SK-N-SH treated with all-trans-retinoic acid at 6 μM for 48 hours (cell line): ENCODE results near the gene AGBL5.

Experiments
- ARNTL ChIP-seq: fragments of 450-650 bp; formaldehyde crosslinking; IDR thresholded peaks from 2 replicates; pipeline ENCODE4 v1.5.0; 2020; ENCODE audit warnings: low read depth, mild to moderate bottlenecking, moderate library complexity, borderline replicate concordance
- OSR1 ChIP-seq: fragments of 250-450 bp; sonication (Bioruptor Pico); IDR thresholded peaks from 2 replicates; pipeline ENCODE4 v1.8.0; 2022; ENCODE audit warnings: moderate library complexity, mild to moderate bottlenecking, inconsistent platforms
- RARB ChIP-seq: fragments of 250-450 bp; sonication (Bioruptor Pico); IDR thresholded peaks from 2 replicates; pipeline ENCODE4 v1.8.0; 2021; ENCODE audit warnings: mild to moderate bottlenecking, moderate library complexity
- ZFP30 ChIP-seq: fragments of 450-650 bp; formaldehyde crosslinking; IDR thresholded peaks from 2 replicates; pipeline ENCODE4 v1.5.0; 2022; ENCODE audit warnings: mild to moderate bottlenecking, moderate library complexity
- TF ChIP-seq, protein P1 (sequence below): fragments of 250-450 bp; sonication (Bioruptor Pico); IDR thresholded peaks from 2 replicates; pipeline ENCODE4 v1.8.0; 2020; ENCODE audit warnings: mild to moderate bottlenecking, moderate library complexity, borderline replicate concordance
- TF ChIP-seq, protein P2 (sequence below): fragments of 250-450 bp; sonication (Bioruptor Pico); IDR thresholded peaks from 2 replicates; pipeline ENCODE4 v1.8.0; 2021; ENCODE audit warnings: low read depth, mild to moderate bottlenecking, moderate library complexity, borderline replicate concordance
- TF ChIP-seq, protein P3 (sequence below): fragments of 250-450 bp; sonication (Bioruptor Pico); IDR thresholded peaks from 2 replicates; pipeline ENCODE4 v1.5.1; 2021; ENCODE audit warnings: mild to moderate bottlenecking, moderate library complexity

DNA sequence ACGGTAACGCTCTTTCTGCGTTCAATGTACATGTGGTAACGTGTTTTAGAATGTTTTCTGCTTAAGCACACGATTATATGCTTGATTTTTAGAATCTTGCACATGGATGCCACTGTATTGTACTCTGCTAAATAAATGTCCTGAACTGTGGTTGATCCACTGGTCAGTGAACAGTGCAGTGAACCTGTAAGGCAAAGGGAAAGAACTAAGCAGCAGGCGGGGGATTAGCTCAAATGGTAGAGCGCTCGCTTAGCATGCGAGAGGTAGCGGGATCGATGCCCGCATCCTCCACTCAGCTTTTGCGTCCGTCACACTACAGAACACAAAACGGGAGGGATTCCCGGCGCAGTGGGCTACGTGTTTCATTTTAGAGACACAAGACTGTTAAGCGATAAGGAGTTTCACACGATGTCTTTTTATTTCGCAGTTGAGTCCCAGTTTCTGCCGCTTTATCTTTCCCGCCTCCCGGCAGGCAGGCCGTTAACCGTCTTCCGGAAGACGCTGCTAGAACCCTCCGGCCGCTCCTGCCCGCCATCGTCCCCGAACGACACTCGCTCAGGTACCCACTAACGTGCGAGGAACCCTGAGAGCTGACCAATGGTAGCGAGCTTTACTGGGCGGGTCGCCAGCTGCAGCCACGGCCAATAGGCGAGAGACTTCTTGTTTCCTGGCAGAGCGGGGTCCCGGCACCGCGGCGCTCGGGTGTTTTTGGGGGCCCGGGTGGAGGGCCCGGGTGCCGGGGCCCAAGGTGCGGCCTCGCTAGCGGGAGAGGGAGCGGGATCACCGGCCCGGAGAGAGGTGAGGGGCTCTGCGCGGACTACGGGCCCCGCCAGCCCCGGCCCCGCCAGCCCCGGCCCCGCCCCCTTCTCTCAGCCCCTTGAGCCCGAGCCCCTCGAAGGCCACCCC, at the start of gene AGBL5:
- TF ChIP-seq ZFP30 (peak; percentile 4), RARB (CRISPR knock-in tag) (no peak), ARNTL (CRISPR knock-in tag) (no peak), OSR1 (CRISPR knock-in tag) (no peak)
- TF ChIP-seq, protein P1, sequence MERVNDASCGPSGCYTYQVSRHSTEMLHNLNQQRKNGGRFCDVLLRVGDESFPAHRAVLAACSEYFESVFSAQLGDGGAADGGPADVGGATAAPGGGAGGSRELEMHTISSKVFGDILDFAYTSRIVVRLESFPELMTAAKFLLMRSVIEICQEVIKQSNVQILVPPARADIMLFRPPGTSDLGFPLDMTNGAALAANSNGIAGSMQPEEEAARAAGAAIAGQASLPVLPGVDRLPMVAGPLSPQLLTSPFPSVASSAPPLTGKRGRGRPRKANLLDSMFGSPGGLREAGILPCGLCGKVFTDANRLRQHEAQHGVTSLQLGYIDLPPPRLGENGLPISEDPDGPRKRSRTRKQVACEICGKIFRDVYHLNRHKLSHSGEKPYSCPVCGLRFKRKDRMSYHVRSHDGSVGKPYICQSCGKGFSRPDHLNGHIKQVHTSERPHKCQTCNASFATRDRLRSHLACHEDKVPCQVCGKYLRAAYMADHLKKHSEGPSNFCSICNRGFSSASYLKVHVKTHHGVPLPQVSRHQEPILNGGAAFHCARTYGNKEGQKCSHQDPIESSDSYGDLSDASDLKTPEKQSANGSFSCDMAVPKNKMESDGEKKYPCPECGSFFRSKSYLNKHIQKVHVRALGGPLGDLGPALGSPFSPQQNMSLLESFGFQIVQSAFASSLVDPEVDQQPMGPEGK (CRISPR knock-in tag), result peak; percentile 91; the same call in 1 of the 2 replicates
- TF ChIP-seq, protein P2, sequence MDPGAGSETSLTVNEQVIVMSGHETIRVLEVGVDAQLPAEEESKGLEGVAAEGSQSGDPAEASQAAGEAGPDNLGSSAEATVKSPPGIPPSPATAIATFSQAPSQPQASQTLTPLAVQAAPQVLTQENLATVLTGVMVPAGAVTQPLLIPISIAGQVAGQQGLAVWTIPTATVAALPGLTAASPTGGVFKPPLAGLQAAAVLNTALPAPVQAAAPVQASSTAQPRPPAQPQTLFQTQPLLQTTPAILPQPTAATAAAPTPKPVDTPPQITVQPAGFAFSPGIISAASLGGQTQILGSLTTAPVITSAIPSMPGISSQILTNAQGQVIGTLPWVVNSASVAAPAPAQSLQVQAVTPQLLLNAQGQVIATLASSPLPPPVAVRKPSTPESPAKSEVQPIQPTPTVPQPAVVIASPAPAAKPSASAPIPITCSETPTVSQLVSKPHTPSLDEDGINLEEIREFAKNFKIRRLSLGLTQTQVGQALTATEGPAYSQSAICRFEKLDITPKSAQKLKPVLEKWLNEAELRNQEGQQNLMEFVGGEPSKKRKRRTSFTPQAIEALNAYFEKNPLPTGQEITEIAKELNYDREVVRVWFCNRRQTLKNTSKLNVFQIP (CRISPR knock-in tag), result no peak; the same call in 1 of the 2 replicates
- TF ChIP-seq, protein P3, sequence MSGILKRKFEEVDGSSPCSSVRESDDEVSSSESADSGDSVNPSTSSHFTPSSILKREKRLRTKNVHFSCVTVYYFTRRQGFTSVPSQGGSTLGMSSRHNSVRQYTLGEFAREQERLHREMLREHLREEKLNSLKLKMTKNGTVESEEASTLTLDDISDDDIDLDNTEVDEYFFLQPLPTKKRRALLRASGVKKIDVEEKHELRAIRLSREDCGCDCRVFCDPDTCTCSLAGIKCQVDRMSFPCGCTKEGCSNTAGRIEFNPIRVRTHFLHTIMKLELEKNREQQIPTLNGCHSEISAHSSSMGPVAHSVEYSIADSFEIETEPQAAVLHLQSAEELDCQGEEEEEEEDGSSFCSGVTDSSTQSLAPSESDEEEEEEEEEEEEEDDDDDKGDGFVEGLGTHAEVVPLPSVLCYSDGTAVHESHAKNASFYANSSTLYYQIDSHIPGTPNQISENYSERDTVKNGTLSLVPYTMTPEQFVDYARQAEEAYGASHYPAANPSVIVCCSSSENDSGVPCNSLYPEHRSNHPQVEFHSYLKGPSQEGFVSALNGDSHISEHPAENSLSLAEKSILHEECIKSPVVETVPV (CRISPR knock-in tag), result peak; percentile 95; the same call in 1 of the 2 replicates
